ENCODE results near the gene CYB561D2. TPM values are rescaled to one million over a fixed set of nuclear protein-coding genes. Genes with fewer than 3 reads are reported as not detected.

The CYB561D2 gene
- total RNA-seq, 1 experiment from 2014 or later, result 32.8 TPM

DNA sequence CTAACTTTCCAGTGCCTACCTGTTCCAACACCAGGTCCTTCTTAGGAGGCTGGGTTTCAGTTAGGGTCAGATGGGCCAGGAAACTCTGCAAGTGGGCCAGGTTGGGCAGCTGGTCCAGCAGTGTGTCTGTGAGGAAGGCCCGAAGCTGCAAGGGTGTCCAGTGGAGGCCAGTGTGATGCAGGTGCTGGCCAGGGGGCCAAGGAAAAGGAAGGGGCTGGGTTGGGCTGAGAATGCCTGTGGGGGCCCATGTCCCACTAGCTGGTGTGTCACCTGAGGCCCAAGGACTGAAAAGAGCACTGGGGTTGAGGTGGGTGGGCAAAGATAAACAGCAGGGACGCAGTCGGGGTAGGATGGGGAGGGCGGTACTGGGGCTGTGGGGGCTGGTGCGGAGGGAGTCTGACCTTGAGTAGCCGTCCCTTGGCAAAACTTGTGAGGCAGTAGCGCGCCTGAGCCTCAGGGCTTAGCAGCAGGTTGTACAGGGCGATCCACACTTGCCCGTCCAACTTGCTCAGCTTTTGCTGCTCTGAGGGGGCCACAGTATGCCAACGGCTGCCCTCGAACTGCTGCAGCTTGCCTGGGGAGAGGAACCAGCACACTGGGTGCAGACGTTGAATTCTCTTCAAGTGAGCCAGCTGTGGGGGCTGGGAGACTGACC is 8.5 kb upstream of the CYB561D2 start:
- no peak for DNase-seq (ENCODE audit: low read depth)

DNA sequence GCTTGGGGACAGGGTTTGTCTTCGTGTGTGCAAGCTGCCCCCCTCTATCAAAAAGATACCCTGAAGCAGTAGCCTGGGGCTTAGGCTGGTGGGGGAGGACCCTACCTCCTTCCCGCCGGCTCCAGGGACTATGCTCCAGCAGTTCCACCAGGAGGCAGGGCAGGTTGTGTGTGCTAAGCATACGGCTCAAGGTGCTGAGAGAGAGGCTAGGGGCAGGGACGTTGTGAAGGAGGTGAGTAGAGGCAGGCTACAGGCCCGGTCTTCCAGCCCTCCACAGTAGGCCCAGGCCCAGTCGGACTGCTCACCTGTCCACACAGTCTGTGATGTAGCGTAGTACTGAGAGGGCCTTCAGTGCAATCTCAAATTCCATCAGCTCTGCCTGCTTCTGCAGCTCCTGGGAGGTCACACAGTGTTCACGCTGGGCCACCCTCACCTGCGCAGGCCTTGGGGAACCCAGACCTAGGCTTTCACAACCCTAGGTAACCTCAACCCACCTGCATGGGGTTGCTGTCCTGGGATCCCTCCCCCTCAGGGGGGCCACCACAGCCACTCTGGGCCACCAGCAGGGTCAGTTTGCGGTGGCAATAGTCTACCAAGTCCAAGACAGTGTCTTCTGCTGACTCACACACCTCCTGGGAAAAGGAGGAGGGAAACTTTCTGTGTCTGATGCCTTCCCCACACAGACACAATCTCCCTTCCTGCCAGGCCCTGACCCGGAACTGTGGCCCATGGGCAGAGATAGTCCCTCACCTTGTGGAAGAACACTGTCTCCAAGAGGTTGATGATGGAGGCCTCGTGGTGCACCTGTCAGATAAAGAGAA is 7.6 kb upstream of the CYB561D2 start:
- DNase-seq (ENCODE audit: low read depth), result no peak

- DNase-seq (ENCODE audit: low read depth), result no peak
These were observed 5.7 kb upstream of the CYB561D2 start for GRCh38 chr3:50345008-50345407.

- peak; percentile 56 for DNase-seq (ENCODE audit: low read depth)
These were observed 5.0 kb upstream of the CYB561D2 start, which contains the start of gene ZMYND10 for GRCh38 chr3:50345586-50346234. Gene ZMYND10 (minus strand): TSS chr3:50345732. CDS start chr3:50345579, 153 bp downstream.

GRCh38 chr3:50347187-50347813 is 3.4 kb upstream of the CYB561D2 start:
- DNase-seq (ENCODE audit: low read depth), result peak; percentile 72

GRCh38 chr3:50350213-50350526 is 492 bp upstream of the CYB561D2 start:
- DNase-seq (ENCODE audit: low read depth), result no peak

- no peak for DNase-seq (ENCODE audit: low read depth)
These were observed 648 bp downstream of the CYB561D2 start for GRCh38 chr3:50351323-50351697.

- peak; percentile 43 for DNase-seq (ENCODE audit: low read depth)
These were observed 2.1 kb downstream of the CYB561D2 start for GRCh38 chr3:50352781-50353180.

DNA sequence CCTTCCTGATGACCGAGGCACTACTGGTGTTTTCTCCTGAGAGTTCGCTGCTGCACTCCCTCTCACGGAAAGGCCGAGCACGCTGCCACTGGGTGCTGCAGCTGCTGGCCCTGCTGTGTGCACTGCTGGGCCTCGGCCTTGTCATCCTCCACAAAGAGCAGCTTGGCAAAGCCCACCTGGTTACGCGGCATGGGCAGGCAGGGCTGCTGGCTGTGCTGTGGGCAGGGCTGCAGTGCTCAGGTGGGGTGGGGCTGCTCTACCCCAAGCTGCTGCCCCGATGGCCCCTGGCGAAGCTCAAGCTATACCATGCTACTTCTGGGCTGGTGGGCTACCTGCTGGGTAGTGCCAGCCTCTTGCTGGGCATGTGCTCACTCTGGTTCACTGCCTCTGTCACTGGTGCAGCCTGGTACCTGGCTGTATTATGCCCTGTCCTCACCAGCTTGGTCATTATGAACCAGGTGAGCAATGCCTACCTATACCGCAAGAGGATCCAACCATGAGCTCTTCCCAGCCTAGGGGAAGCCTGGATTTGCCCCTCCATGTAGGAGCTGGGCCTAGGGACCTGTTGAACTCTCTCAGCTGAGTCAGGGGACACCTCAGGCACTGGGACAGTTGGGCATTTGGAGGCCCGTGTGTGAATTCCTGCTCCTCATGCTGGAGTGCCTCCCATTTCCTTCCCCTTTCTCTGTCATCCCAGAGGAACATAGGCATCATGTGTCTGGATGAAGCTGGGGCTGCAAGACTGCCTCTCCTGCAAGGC is 2.8 kb downstream of the CYB561D2 start:
- no peak for DNase-seq (ENCODE audit: low read depth)

- DNase-seq (ENCODE audit: low read depth), result no peak
These were observed 3.6 kb downstream of the CYB561D2 start for GRCh38 chr3:50354186-50354764.

DNA sequence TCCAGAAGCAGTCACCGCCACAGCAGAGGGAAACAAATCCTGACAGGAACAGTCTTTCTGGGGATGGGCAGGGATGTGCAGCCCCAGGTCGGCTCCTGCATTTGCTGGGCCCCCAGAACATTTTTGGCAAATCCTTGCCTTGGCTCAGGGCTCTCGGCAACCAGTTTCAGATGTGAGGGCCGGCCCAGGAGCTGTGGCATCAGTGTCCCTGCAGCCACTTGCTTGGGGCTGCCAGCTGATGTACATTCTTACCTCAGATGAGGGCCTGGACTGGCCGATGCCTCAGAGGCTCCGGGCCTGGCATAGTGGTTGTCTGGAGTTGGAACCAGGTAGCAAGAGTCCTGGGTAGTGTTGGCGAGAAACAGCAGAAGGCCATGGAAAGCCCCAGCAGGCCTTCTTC is 4.2 kb downstream of the CYB561D2 start:
- no peak for DNase-seq (ENCODE audit: low read depth)

- no peak for DNase-seq (ENCODE audit: low read depth)
These were observed 5.3 kb downstream of the CYB561D2 start for GRCh38 chr3:50355829-50356552.

GRCh38 chr3:50356553-50356952 is 5.9 kb downstream of the CYB561D2 start:
- DNase-seq (ENCODE audit: low read depth), result peak; percentile 39

GRCh38 chr3:50357481-50357880 is 6.8 kb downstream of the CYB561D2 start:
- no peak for DNase-seq (ENCODE audit: low read depth)

DNA sequence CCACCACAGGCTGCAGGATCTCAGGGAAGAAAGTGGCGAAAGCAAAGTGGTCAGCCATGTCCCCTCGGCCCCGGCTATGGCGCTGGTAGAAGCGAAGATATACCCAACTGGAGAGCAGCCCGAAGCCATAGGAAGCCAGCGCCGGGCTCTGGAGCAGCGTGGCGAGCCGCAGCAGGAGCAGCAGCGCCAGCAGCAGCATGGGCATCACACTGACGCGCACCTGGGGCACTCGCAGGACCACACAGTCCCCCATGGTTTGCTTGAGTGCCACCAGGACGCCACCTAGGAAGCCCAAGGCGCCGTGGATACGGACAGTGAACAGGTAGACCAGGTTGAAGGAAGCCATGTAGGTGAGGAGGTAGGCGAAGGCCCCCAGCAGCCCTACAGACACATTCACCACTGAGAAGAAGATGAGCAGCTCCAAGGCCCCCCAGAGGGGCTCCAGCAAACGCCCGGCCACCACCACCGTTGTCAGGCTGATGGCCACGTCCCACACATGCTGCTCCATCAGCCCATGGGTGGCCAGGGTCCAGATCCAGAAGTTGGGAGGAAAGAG is 7.8 kb downstream of the CYB561D2 start:
- DNase-seq (ENCODE audit: low read depth), result no peak

GRCh38 chr3:50358911-50359759 is 8.5 kb downstream of the CYB561D2 start, which contains the start of gene TMEM115:
Gene TMEM115 (minus strand): TSS chr3:50359521. CDS start chr3:50359063, 458 bp downstream.
- DNase-seq (ENCODE audit: low read depth), result peak; percentile 97

- DNase-seq (ENCODE audit: low read depth), result no peak
These were observed 9.1 kb downstream of the CYB561D2 start for GRCh38 chr3:50359760-50360110.

GRCh38 chr3:50364573-50365079 is 14.0 kb downstream of the CYB561D2 start:
- DNase-seq (ENCODE audit: low read depth), result no peak

Measured in M059J (cell line).